Inferior parietal cortex (tissue), 1 donor: ENCODE data around the gene ARID2.

Experiments
- DNase-seq: peaks from one replicate; pipeline ENCODE4 v3.0.0-alpha.2; 2016; ENCODE audit errors: extremely low spot score

The ARID2 gene

GRCh38 chr12:45938566-45938965 is 209.1 kb downstream of the ARID2 start:
- DNase-seq: no peak

- DNase-seq: no peak
Observed at GRCh38 chr12:45939759-45940158, 210.3 kb downstream of the ARID2 start.

- no peak for DNase-seq
Observed at GRCh38 chr12:45944771-45945170, 215.3 kb downstream of the ARID2 start.

- DNase-seq: no peak
Observed at GRCh38 chr12:45946435-45946834, 216.9 kb downstream of the ARID2 start.

GRCh38 chr12:45948546-45948945 is 219.0 kb downstream of the ARID2 start:
- DNase-seq: no peak
